HepG2 (cell line): Measurements from ENCODE around the gene ARFGAP1. TPM values are rescaled to one million over a fixed set of nuclear protein-coding genes. Genes with fewer than 3 reads are reported as not detected.

Experiments used
- CBX5 ChIP-seq: sonication (generic); formaldehyde crosslinking; IDR thresholded peaks from 2 replicates; pipeline ENCODE4 v1.4.0; 2020; ENCODE audit warnings: missing genetic modification reagents, borderline replicate concordance
- CTCF ChIP-seq: sonication (generic); formaldehyde crosslinking; IDR thresholded peaks from 2 replicates; pipeline ENCODE4 v1.5.0; 2020; ENCODE audit warnings: mild to moderate bottlenecking, missing genetic modification reagents, moderate library complexity
- HDAC1 ChIP-seq: sonication (generic); formaldehyde crosslinking; IDR thresholded peaks from 2 replicates; pipeline ENCODE4 v1.5.1; 2020; ENCODE audit warnings: mild to moderate bottlenecking, missing genetic modification reagents
- HNRNPK ChIP-seq: fragments of 200-400 bp; formaldehyde crosslinking; IDR thresholded peaks from 2 replicates; pipeline ENCODE4 v1.6.1; 2018; ENCODE audit warnings: low read length, low read depth, moderate library complexity, mild to moderate bottlenecking; ENCODE audit not compliant: poor library complexity, severe bottlenecking
- IKZF4 ChIP-seq: sonication (generic); formaldehyde crosslinking; IDR thresholded peaks from 2 replicates; pipeline ENCODE4 v1.5.1; 2020; ENCODE audit warnings: borderline replicate concordance, mild to moderate bottlenecking, low read depth, missing genetic modification reagents; ENCODE audit errors: not compliant biosample characterization
- KMT2B ChIP-seq: IDR thresholded peaks from 2 replicates; pipeline ENCODE4 v1.6.1; 2016; ENCODE audit warnings: missing genetic modification reagents, missing compliant biosample characterization
- MAFF ChIP-seq: IDR thresholded peaks from 2 replicates; pipeline ENCODE4 v1.6.1; 2011; ENCODE audit warnings: low read depth, low read length, improper control_type of control experiment
- MTA1 ChIP-seq: sonication (generic); formaldehyde crosslinking; IDR thresholded peaks from 2 replicates; pipeline ENCODE4 v1.4.0; 2020; ENCODE audit warnings: missing genetic modification reagents, mild to moderate bottlenecking, borderline replicate concordance
- MXD1 ChIP-seq: sonication (generic); formaldehyde crosslinking; IDR thresholded peaks from 2 replicates; pipeline ENCODE4 v1.4.0; 2020; ENCODE audit warnings: mild to moderate bottlenecking, missing genetic modification reagents
- MXI1 ChIP-seq: IDR thresholded peaks from 3 replicates; pipeline ENCODE4 v1.6.1; 2012; ENCODE audit warnings: low read depth, low read length, inconsistent platforms, borderline replicate concordance
- PTBP1 ChIP-seq: fragments of 200-400 bp; formaldehyde crosslinking; IDR thresholded peaks from 2 replicates; pipeline ENCODE4 v1.6.1; 2018; ENCODE audit warnings: low read length, low read depth; ENCODE audit not compliant: poor library complexity, severe bottlenecking
- RCOR2 ChIP-seq: IDR thresholded peaks from 2 replicates; pipeline ENCODE4 v1.6.1; 2016; ENCODE audit warnings: missing biosample characterization, missing genetic modification reagents
- SALL1 ChIP-seq: sonication (generic); formaldehyde crosslinking; IDR thresholded peaks from 2 replicates; pipeline ENCODE4 v1.8.0; 2022; ENCODE audit warnings: mild to moderate bottlenecking, missing genetic modification reagents
- SALL2 ChIP-seq: sonication (generic); formaldehyde crosslinking; IDR thresholded peaks from 2 replicates; pipeline ENCODE4 v1.8.1; 2023; ENCODE audit warnings: mild to moderate bottlenecking, missing genetic modification reagents, inconsistent platforms
- SMC3 ChIP-seq: IDR thresholded peaks from 2 replicates; pipeline ENCODE4 v1.6.1; 2011; ENCODE audit warnings: low read length, improper control_type of control experiment
- ZFP36L2 ChIP-seq: sonication (generic); formaldehyde crosslinking; IDR thresholded peaks from 2 replicates; pipeline ENCODE4 v1.4.0; 2020; ENCODE audit warnings: missing genetic modification reagents
- ZKSCAN5 ChIP-seq: sonication (generic); formaldehyde crosslinking; IDR thresholded peaks from 2 replicates; pipeline ENCODE4 v1.5.1; 2020; ENCODE audit warnings: mild to moderate bottlenecking, missing genetic modification reagents
- ZMYM2 ChIP-seq: sonication (generic); formaldehyde crosslinking; IDR thresholded peaks from 2 replicates; pipeline ENCODE4 v1.8.0; 2022; ENCODE audit warnings: mild to moderate bottlenecking, missing genetic modification reagents
- ZNF3 ChIP-seq: IDR thresholded peaks from 2 replicates; pipeline ENCODE4 v1.7.0; 2017; ENCODE audit warnings: inconsistent platforms
- ZNF34 ChIP-seq: sonication (generic); formaldehyde crosslinking; IDR thresholded peaks from 2 replicates; pipeline ENCODE4 v1.4.0; 2020; ENCODE audit warnings: mild to moderate bottlenecking, missing genetic modification reagents, borderline replicate concordance
- ZNF891 ChIP-seq: sonication (generic); formaldehyde crosslinking; IDR thresholded peaks from 2 replicates; pipeline ENCODE4 v1.5.0; 2020; ENCODE audit warnings: mild to moderate bottlenecking, missing genetic modification reagents
- polyA plus RNA-seq, 8 experiments: library from polyadenylated mRNA; depleted of rRNA in 3 of 8; stranded (reverse) in 7 of 8; unstranded in 1 of 8; fragments of >200 nt; fragmentation: Illumina TruSeq in 4 of 8; extraction: Trizol in 4 of 8; gene quantifications; 2 replicates each; pipeline versions ENCODE4 v1.2.1 to v1.2.3, GENCODE V29; 2011 to 2016; ENCODE audit warnings: low read depth in 4 of 8, missing spikeins in 1 of 8, mixed read lengths in 1 of 8; ENCODE audit not compliant: insufficient read depth in 1 of 8
- total RNA-seq, 5 experiments: library from RNA; depleted of rRNA; stranded (reverse); fragments of >200 nt; fragmentation: Illumina TruSeq; extraction: Trizol; gene quantifications; 2 replicates each; pipeline ENCODE4 v1.2.3, GENCODE V29; 2016; ENCODE audit warnings: low read depth in 1 of 5
- TF ChIP-seq, protein P1 (sequence below): sonication (generic); formaldehyde crosslinking; IDR thresholded peaks from 2 replicates; pipeline ENCODE4 v1.8.1; 2022; ENCODE audit warnings: low read depth, mild to moderate bottlenecking, missing genetic modification reagents
- TF ChIP-seq, protein P2 (sequence below): sonication (generic); formaldehyde crosslinking; conservative IDR thresholded peaks from 2 replicates; pipeline ENCODE4 v1.8.1; 2023; ENCODE audit warnings: missing genetic modification reagents

Gene ARFGAP1
- total and polyA plus RNA-seq, 2 of the 13 experiments (the other 11 are each of a cell fraction or from before 2014, with no cell fraction given): 132 TPM

- TF ChIP-seq CTCF (peak; percentile 96), ZKSCAN5 (CRISPR knock-in tag) (no peak), KMT2B (CRISPR knock-in tag) (no peak), MXD1 (CRISPR knock-in tag) (no peak), MTA1 (CRISPR knock-in tag) (peak; percentile 33; the same call in 1 of the 2 replicates), SALL1 (CRISPR knock-in tag) (no peak), ZNF3 (CRISPR knock-in tag) (no peak), ZFP36L2 (no peak), SALL2 (CRISPR knock-in tag) (no peak), ZNF34 (CRISPR knock-in tag) (no peak), MXI1 (0 out of 3 replicates have a peak, but pooled peaks have one; percentile 9), RCOR2 (CRISPR knock-in tag) (no peak), IKZF4 (CRISPR knock-in tag) (no peak), SMC3 (peak; percentile 49), PTBP1 (no peak), ZMYM2 (CRISPR knock-in tag) (no peak), CBX5 (peak; percentile 35; the same call in 1 of the 2 replicates), MAFF (no peak), HDAC1 (CRISPR knock-in tag) (no peak), HNRNPK (no peak), ZNF891 (CRISPR knock-in tag) (no peak)
- TF ChIP-seq, protein P1, sequence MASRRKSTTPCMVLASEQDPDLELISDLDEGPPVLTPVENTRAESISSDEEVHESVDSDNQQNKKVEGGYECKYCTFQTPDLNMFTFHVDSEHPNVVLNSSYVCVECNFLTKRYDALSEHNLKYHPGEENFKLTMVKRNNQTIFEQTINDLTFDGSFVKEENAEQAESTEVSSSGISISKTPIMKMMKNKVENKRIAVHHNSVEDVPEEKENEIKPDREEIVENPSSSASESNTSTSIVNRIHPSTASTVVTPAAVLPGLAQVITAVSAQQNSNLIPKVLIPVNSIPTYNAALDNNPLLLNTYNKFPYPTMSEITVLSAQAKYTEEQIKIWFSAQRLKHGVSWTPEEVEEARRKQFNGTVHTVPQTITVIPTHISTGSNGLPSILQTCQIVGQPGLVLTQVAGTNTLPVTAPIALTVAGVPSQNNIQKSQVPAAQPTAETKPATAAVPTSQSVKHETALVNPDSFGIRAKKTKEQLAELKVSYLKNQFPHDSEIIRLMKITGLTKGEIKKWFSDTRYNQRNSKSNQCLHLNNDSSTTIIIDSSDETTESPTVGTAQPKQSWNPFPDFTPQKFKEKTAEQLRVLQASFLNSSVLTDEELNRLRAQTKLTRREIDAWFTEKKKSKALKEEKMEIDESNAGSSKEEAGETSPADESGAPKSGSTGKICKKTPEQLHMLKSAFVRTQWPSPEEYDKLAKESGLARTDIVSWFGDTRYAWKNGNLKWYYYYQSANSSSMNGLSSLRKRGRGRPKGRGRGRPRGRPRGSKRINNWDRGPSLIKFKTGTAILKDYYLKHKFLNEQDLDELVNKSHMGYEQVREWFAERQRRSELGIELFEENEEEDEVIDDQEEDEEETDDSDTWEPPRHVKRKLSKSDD (CRISPR knock-in tag): no peak
- TF ChIP-seq, protein P2, sequence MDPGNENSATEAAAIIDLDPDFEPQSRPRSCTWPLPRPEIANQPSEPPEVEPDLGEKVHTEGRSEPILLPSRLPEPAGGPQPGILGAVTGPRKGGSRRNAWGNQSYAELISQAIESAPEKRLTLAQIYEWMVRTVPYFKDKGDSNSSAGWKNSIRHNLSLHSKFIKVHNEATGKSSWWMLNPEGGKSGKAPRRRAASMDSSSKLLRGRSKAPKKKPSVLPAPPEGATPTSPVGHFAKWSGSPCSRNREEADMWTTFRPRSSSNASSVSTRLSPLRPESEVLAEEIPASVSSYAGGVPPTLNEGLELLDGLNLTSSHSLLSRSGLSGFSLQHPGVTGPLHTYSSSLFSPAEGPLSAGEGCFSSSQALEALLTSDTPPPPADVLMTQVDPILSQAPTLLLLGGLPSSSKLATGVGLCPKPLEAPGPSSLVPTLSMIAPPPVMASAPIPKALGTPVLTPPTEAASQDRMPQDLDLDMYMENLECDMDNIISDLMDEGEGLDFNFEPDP (CRISPR knock-in tag): no peak
These were observed 49.3 kb upstream of the ARFGAP1 start (continued) for GRCh38 chr20:63223121-63223825.
